ENCODE measurements around the gene ITPR2. TPM values are rescaled to one million over a fixed set of nuclear protein-coding genes. Genes with fewer than 3 reads are reported as not detected.
A peak's percentile ranks its signal among the peaks of the same experiment; 100 is the strongest.

ITPR2 gene
- total RNA-seq, 2 experiments from 2014 or later: 28.8 to 29.9 TPM

- Histone ChIP-seq H3K36me3 (ENCODE audit: insufficient read depth, low read length) (no peaks in the 10 kb centered on the region), H3K27me3 (ENCODE audit: control insufficient read depth in 1 of 2, insufficient read depth in 2 of 2, low read length in 2 of 2) (no peaks in the 10 kb centered on the region), H3K27ac (ENCODE audit: low read depth in 1 of 2, low read length in 2 of 2) (peak overlapping the region in 1 of 2 donors; percentile 30), H3K4me1 (ENCODE audit: insufficient read depth, low read length) (peaks cover 26% of the 10 kb centered on the region), H3K4me3 (ENCODE audit: low read length) (peak overlapping the region; percentile 82), H3K9me3 (ENCODE audit: control insufficient read depth in 1 of 2, insufficient read depth in 1 of 2, low read length in 2 of 2) (no peaks in the 10 kb centered on the region)
- no peak for TF ChIP-seq CTCF (IDR thresholded peaks at IDR 0.05)
- ChIA-PET POLR2A (interaction anchor here (0.9 to 4.7 kb wide), 14 partner anchors 9 to 1782 kb away, joined by 3 to 52 read pairs (median 4); partner anchors contain the start of genes CCDC91, INTS13, MED21 and STK38L), CTCF (interaction anchor here (1.0 to 2.9 kb wide), 9 partner anchors 10 to 988 kb away, joined by 3 to 19 read pairs (median 9); partner anchors contain the start of genes MED21 and TM7SF3)
- H3K4me1 Mint-ChIP-seq (ENCODE audit: low read depth): peaks cover 38% of the 10 kb centered on the region
- ATAC-seq (ENCODE audit: poor library complexity): peak; percentile 26
- no peaks in the 10 kb centered on the region for H3K9me3 Mint-ChIP-seq
- intact Hi-C loops (cut with DNase I, micrococcal nuclease): loop anchor here in 1 of 2 experiments (2.0 to 10.0 kb wide), 5 partner anchors 103 to 719 kb away; partner anchors contain the start of genes INTS13, PPFIBP1 and TM7SF3
- H3K27me3 Mint-ChIP-seq: no peaks in the 10 kb centered on the region
- DNase-seq: peak; percentile 5 to 66 (median 24)
- peak overlapping the region; percentile 92 for H3K4me3 Mint-ChIP-seq
- H3K36me3 Mint-ChIP-seq (ENCODE audit: low read depth): peaks cover 9% of the 10 kb centered on the region
- peak overlapping the region; percentile 96 for H3K27ac Mint-ChIP-seq
These were observed 923 bp upstream of the ITPR2 start for GRCh38 chr12:26833743-26834490.

GRCh38 chr12:26831951-26832821 lies 808 bp downstream of the ITPR2 start:
- ATAC-seq (ENCODE audit: poor library complexity): peak; percentile 47
- Histone ChIP-seq H3K27ac (ENCODE audit: low read depth in 1 of 2, low read length in 2 of 2) (peak overlapping the region; percentile 89 to 92), H3K4me1 (ENCODE audit: insufficient read depth, low read length) (peaks cover 26% of the 10 kb centered on the region), H3K9me3 (ENCODE audit: control insufficient read depth in 1 of 2, insufficient read depth in 1 of 2, low read length in 2 of 2) (no peaks in the 10 kb centered on the region), H3K4me3 (ENCODE audit: low read length) (peak overlapping the region; percentile 82), H3K27me3 (ENCODE audit: control insufficient read depth in 1 of 2, insufficient read depth in 2 of 2, low read length in 2 of 2) (no peaks in the 10 kb centered on the region), H3K36me3 (ENCODE audit: insufficient read depth, low read length) (no peaks in the 10 kb centered on the region)
- DNase-seq: peak; percentile 39 to 83 (median 54)
- CTCF ChIA-PET: interaction anchor here (0.8 to 2.9 kb wide), 8 partner anchors 10 to 186 kb away, joined by 3 to 16 read pairs (median 6); partner anchors contain the start of gene TM7SF3
- POLR2A ChIA-PET: interaction anchor here (0.7 to 4.7 kb wide), 27 partner anchors 9 to 1779 kb away, joined by 3 to 52 read pairs (median 4); partner anchors contain the start of genes CCDC91, DNAI7, ETFRF1 and INTS13
- Mint-ChIP-seq H3K27ac (peak overlapping the region; percentile 96), H3K36me3 (ENCODE audit: low read depth) (peaks cover 9% of the 10 kb centered on the region), H3K27me3 (no peaks in the 10 kb centered on the region), H3K9me3 (no peaks in the 10 kb centered on the region), H3K4me3 (peak overlapping the region; percentile 98), H3K4me1 (ENCODE audit: low read depth) (peaks cover 56% of the 10 kb centered on the region)
- TF ChIP-seq CTCF (IDR thresholded peaks at IDR 0.05): no peak
- intact Hi-C loops (cut with DNase I, micrococcal nuclease): loop anchor here in 1 of 2 experiments (2.0 to 10.0 kb wide), 5 partner anchors 105 to 717 kb away; partner anchors contain the start of genes INTS13, PPFIBP1 and TM7SF3
